Chondrocyte (in vitro differentiated cells): ENCODE measurements around the gene CHST1. TPM values are rescaled to one million over a fixed set of nuclear protein-coding genes. Genes with fewer than 3 reads are reported as not detected.

Experiments
- DNase-seq: peaks from one replicate; pipeline ENCODE4 v3.0.0; 2021; ENCODE audit warnings: mixed read lengths, low spot score
- H3K27ac Mint-ChIP-seq: one replicate; pipeline ENCODE4 v1.8.0; 2021; ENCODE audit warnings: mild to moderate bottlenecking, moderate library complexity, mixed read lengths; ENCODE audit not compliant: unreplicated experiment
- H3K27me3 Mint-ChIP-seq: 2 replicates; pipeline ENCODE4 v1.8.0; 2021; ENCODE audit warnings: low read depth, mixed read lengths
- H3K36me3 Mint-ChIP-seq: 2 replicates; pipeline ENCODE4 v1.8.0; 2021; ENCODE audit warnings: low read depth, mixed read lengths
- H3K4me1 Mint-ChIP-seq: 2 replicates; pipeline ENCODE4 v1.8.0; 2021; ENCODE audit warnings: low read depth, mild to moderate bottlenecking, mixed read lengths
- H3K4me3 Mint-ChIP-seq: one replicate; pipeline ENCODE4 v1.8.0; 2021; ENCODE audit warnings: mild to moderate bottlenecking, moderate library complexity, mixed read lengths; ENCODE audit not compliant: unreplicated experiment
- H3K9me3 Mint-ChIP-seq: 2 replicates; pipeline ENCODE4 v1.8.0; 2021; ENCODE audit warnings: low read depth, mixed read lengths
- total RNA-seq: library from RNA; stranded (reverse); gene quantifications from 3 replicates; pipeline ENCODE4 v1.2.1, GENCODE V29; 2021
- TF ChIP-seq, protein P1 (sequence below): fragments of 200-600 bp; sonication (generic); IDR thresholded peaks from 2 replicates; pipeline ENCODE4 v1.5.0; 2021; ENCODE audit warnings: antibody characterized with exemption, mild to moderate bottlenecking, moderate library complexity

Gene CHST1
- total RNA-seq, 1 donor from 2014 or later = 13.6 TPM

DNA sequence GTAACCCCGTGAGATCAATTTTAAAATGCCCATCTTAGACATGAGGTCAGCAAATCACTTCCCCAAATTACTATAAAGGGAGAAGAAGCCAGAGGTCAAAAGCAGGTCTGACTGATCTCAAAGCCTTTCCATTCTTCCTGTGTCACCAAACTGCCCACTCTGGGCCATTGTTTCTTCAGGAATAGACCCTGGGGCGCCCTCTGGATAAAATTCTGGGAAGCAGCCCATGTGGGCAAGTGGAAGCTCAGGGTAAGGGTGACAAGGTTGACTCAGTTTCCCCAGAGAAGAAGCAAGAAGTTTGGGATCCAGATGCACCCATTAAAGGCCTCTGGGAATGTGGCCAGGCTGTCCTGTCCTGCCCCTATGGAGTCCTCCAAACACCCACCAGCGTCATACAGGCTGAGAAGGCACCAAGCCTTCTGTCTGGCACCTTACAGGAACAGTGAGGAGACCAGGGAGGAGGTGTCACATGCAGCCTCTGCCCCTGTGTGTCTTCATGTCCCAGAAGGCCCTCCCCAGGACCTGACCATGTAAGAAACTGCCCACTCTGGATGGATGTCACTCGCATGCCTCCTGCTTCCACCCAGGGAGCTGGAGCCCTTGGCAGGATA, 50.1 kb downstream of the CHST1 start:
- H3K27me3 Mint-ChIP-seq = peaks cover 58% of the 10 kb centered on the region
- H3K4me1 Mint-ChIP-seq = no peaks in the 10 kb centered on the region
- no peaks in the 10 kb centered on the region for H3K9me3 Mint-ChIP-seq
- H3K36me3 Mint-ChIP-seq = no peaks in the 10 kb centered on the region
- no peak overlapping the region for H3K27ac Mint-ChIP-seq
- no peak for DNase-seq
- TF ChIP-seq, protein P1, sequence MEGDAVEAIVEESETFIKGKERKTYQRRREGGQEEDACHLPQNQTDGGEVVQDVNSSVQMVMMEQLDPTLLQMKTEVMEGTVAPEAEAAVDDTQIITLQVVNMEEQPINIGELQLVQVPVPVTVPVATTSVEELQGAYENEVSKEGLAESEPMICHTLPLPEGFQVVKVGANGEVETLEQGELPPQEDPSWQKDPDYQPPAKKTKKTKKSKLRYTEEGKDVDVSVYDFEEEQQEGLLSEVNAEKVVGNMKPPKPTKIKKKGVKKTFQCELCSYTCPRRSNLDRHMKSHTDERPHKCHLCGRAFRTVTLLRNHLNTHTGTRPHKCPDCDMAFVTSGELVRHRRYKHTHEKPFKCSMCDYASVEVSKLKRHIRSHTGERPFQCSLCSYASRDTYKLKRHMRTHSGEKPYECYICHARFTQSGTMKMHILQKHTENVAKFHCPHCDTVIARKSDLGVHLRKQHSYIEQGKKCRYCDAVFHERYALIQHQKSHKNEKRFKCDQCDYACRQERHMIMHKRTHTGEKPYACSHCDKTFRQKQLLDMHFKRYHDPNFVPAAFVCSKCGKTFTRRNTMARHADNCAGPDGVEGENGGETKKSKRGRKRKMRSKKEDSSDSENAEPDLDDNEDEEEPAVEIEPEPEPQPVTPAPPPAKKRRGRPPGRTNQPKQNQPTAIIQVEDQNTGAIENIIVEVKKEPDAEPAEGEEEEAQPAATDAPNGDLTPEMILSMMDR = no peak
- H3K4me3 Mint-ChIP-seq = no peak overlapping the region

DNA sequence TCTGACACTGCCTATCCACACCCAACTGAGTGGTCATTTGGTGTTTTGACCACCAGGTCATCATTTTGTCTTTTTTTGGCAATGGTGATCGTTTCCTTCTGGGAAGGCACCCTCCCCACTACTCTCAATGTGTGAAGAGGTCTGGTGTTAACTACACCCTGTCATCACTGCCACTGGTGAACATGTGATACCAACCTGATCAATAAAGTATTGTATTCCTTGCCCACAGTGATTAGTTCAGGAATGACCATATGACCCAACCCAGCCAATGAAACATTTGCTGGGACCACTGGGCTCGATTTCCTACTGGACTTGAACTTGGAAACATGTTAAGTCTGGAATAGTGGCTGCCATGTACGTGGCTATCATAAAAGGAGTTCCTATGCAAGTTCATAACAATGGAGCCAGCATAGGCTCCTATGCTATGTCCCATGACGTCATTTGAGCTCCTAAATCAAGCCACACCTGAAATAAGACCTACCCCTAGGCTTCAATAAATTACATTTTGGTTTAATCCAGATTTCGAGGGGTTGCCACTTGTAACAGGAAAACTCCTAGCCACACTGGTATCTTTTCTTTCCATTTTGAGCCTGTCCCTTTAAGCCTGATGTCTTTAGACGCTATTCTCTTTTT, 51.1 kb downstream of the CHST1 start:
- Mint-ChIP-seq H3K36me3 (no peaks in the 10 kb centered on the region), H3K4me1 (no peaks in the 10 kb centered on the region), H3K9me3 (no peaks in the 10 kb centered on the region), H3K4me3 (no peak overlapping the region), H3K27me3 (peaks cover 57% of the 10 kb centered on the region), H3K27ac (no peak overlapping the region)
- no peak for DNase-seq
- TF ChIP-seq, protein P1 = no peak

DNA sequence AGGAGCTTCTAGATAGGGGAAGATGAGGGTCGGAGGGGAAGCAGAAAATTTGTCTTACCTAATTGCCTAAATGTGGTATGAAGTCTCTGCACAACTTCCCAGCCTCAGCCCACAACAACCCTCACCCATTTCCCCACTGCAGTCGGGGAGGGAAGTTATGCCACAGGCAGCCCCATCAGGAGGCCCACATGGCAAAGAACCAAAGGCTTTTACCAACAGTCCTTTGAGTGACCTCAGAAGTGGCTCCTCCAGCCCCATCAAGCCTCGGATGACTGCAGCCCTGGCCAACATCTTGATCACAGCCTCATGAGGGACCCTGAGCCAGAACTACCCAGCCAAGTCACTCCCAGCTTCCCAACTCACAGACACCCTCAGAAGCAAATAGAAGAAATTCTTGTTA, 54.8 kb downstream of the CHST1 start:
- Mint-ChIP-seq H3K27ac (no peak overlapping the region), H3K4me1 (no peaks in the 10 kb centered on the region), H3K27me3 (peaks cover 43% of the 10 kb centered on the region), H3K9me3 (no peaks in the 10 kb centered on the region), H3K4me3 (no peak overlapping the region), H3K36me3 (no peaks in the 10 kb centered on the region)
- TF ChIP-seq, protein P1 = no peak
- no peak for DNase-seq

DNA sequence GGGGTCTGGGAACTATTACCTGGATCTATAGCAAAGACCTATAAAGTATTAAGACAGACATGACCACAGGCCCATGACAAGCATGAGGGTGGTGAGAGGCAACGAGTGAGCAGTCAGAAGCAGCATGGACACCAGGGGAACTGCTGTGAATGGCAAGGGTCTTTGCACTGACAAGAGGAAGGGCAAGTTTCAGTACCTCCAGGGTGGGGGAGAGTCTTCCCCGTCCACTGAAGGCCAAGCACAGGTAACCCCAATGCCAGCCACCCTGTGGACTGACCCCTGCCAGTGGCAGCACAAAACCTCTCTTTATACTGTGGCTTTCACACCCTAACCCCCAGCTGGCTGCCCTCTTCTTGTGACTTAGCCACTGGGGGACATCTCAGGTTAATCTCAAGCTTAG, 55.5 kb downstream of the CHST1 start:
- Mint-ChIP-seq H3K36me3 (no peaks in the 10 kb centered on the region), H3K4me1 (no peaks in the 10 kb centered on the region), H3K4me3 (no peak overlapping the region), H3K27me3 (peaks cover 49% of the 10 kb centered on the region), H3K27ac (no peak overlapping the region), H3K9me3 (no peaks in the 10 kb centered on the region)
- TF ChIP-seq, protein P1 = no peak
- no peak for DNase-seq

DNA sequence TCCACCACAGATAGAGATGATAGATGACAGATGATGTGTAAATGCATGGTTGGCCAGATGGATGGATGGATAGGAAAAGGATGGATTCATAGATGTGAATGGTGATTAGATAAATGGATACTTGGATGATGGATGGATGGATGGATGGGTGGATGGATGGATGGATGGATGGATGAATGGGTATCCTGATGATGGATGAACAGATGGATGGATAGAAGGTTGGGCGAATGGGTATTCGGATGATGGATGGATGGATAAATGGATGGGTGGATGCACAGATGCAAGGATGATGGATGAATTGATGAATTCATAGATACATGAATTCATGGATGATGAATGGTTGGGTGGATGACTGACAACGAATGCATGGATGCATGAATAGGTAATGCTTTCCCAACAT, 56.1 kb downstream of the CHST1 start:
- no peaks in the 10 kb centered on the region for H3K9me3 Mint-ChIP-seq
- H3K4me3 Mint-ChIP-seq = no peak overlapping the region
- no peaks in the 10 kb centered on the region for H3K36me3 Mint-ChIP-seq
- H3K4me1 Mint-ChIP-seq = no peaks in the 10 kb centered on the region
- peaks cover 53% of the 10 kb centered on the region for H3K27me3 Mint-ChIP-seq
- DNase-seq = no peak
- TF ChIP-seq, protein P1 = no peak
- H3K27ac Mint-ChIP-seq = no peak overlapping the region
